Esophagus mucosa (tissue), 1 donor: ENCODE data around the gene TOX2. TPM values are rescaled to one million over a fixed set of nuclear protein-coding genes. Genes with fewer than 3 reads are reported as not detected.

ENCODE experiments used
- ATAC-seq: fragments of 200-7000 bp; cut with Tn5 transposase; one replicate; pipeline ENCODE4 v1.9.1; 2020
- total RNA-seq: library from RNA; stranded (reverse); gene quantifications from one replicate; pipeline ENCODE4 v1.2.4, GENCODE V29; 2023
- donor health status: DM: yes; HTN: yes; CAD: no.

Gene TOX2
- total RNA-seq, 1 donor from 2014 or later: 1.2 TPM

GRCh38 chr20:44033873-44034272 lies 119.2 kb downstream of the TOX2 start:
- ATAC-seq: no peak

GRCh38 chr20:44034451-44034850 lies 119.8 kb downstream of the TOX2 start:
- ATAC-seq: no peak

- ATAC-seq: no peak
These were observed 120.4 kb downstream of the TOX2 start for GRCh38 chr20:44034965-44035635.

GRCh38 chr20:44035924-44036323 lies 121.3 kb downstream of the TOX2 start:
- ATAC-seq: no peak

- no peak for ATAC-seq
These were observed 121.8 kb downstream of the TOX2 start for GRCh38 chr20:44036441-44036840.

- ATAC-seq: no peak
These were observed 124.0 kb downstream of the TOX2 start for GRCh38 chr20:44038681-44039123.

GRCh38 chr20:44039147-44039546 lies 124.5 kb downstream of the TOX2 start:
- no peak for ATAC-seq

GRCh38 chr20:44039741-44040140 lies 125.1 kb downstream of the TOX2 start:
- no peak for ATAC-seq

- no peak for ATAC-seq
These were observed 125.7 kb downstream of the TOX2 start for GRCh38 chr20:44040202-44040915.

- ATAC-seq: no peak
These were observed 126.3 kb downstream of the TOX2 start for GRCh38 chr20:44041001-44041400.

- peak; percentile 61 for ATAC-seq
These were observed 130.1 kb downstream of the TOX2 start for GRCh38 chr20:44044712-44045111.

- ATAC-seq: no peak
These were observed 135.7 kb downstream of the TOX2 start for GRCh38 chr20:44050327-44050726.

GRCh38 chr20:44050925-44051660 lies 136.4 kb downstream of the TOX2 start:
- no peak for ATAC-seq

GRCh38 chr20:44051661-44052000 lies 137.0 kb downstream of the TOX2 start:
- ATAC-seq: no peak

GRCh38 chr20:44052166-44052565 lies 137.5 kb downstream of the TOX2 start:
- no peak for ATAC-seq

- ATAC-seq: no peak
These were observed 138.4 kb downstream of the TOX2 start for GRCh38 chr20:44053046-44053445.

- no peak for ATAC-seq
These were observed 139.5 kb downstream of the TOX2 start for GRCh38 chr20:44054118-44054517.

- no peak for ATAC-seq
These were observed 140.2 kb downstream of the TOX2 start for GRCh38 chr20:44054849-44055248.

GRCh38 chr20:44056010-44056698 lies 141.5 kb downstream of the TOX2 start:
- no peak for ATAC-seq

- no peak for ATAC-seq
These were observed 143.3 kb downstream of the TOX2 start for GRCh38 chr20:44057698-44058675.

- no peak for ATAC-seq
These were observed 150.1 kb downstream of the TOX2 start for GRCh38 chr20:44064501-44065400.
